ENCODE results near the gene TBC1D8. TPM values are rescaled to one million over a fixed set of nuclear protein-coding genes. Genes with fewer than 3 reads are reported as not detected.

The TBC1D8 gene
- total and polyA plus RNA-seq, 2 donors (not counting 1 experiment from before 2014, with no cell fraction given) = 1.7 to 15.7 TPM

GRCh38 chr2:101113441-101114267 lies 37.5 kb downstream of the TBC1D8 start:
- no peaks in the 10 kb centered on the region for H3K27me3 ChIP-seq (replicated peaks in 1 of 4; ENCODE audit: control extremely low read depth in 1 of 4, control insufficient read depth in 3 of 4, insufficient read depth in 4 of 4, low read length in 3 of 4)
- peaks cover 16% of the 10 kb centered on the region for H3K4me1 Mint-ChIP-seq
- H3K27ac ChIP-seq (ENCODE audit: low read length in 2 of 2) = no peak overlapping the region
- 85% methylated on average over 2 of the region's 10 CpGs for WGBS (ENCODE audit: insufficient coverage)
- no peaks in the 10 kb centered on the region for H4K20me1 ChIP-seq (ENCODE audit: control insufficient read depth, insufficient read depth, low read length, poor library complexity, severe bottlenecking)
- POLR2A ChIA-PET = no interaction called here
- intact Hi-C loops (cut with micrococcal nuclease) = no loop called here
- H2AFZ ChIP-seq (ENCODE audit: insufficient read depth, low read depth, low read length, poor library complexity, severe bottlenecking) = no peak overlapping the region
- DNase-seq (no peak), ATAC-seq (ENCODE audit: low read depth) (no peak)
- peaks cover 5% of the 10 kb centered on the region for H3K27me3 Mint-ChIP-seq
- CTCF ChIA-PET = interaction anchor here (1.4 kb wide), 1 partner anchor 91 kb away, joined by 4 read pairs; no protein-coding TSS in a partner anchor
- H3K4me2 ChIP-seq (replicated peaks; ENCODE audit: low read depth, low read length, poor library complexity, severe bottlenecking) = no peak overlapping the region
- TF ChIP-seq EZH2 (IDR thresholded peaks at IDR 0.05; ENCODE audit: borderline replicate concordance, insufficient read depth, low read depth, low read length, poor library complexity, severe bottlenecking) = no peak
- no peak for TF ChIP-seq CTCF (IDR thresholded peaks at IDR 0.05)
- H3K36me3 ChIP-seq (replicated peaks in 1 of 2; ENCODE audit: control extremely low read depth in 1 of 2, control insufficient read depth in 1 of 2, extremely low read depth in 1 of 2, insufficient read depth in 2 of 2, low read length in 1 of 2) = no peaks in the 10 kb centered on the region
- no peaks in the 10 kb centered on the region for H3K9me3 Mint-ChIP-seq (ENCODE audit: insufficient read depth)
- H3K79me2 ChIP-seq (ENCODE audit: control insufficient read depth, insufficient read depth, low read length) = no peaks in the 10 kb centered on the region
- H3K4me1 ChIP-seq (ENCODE audit: control insufficient read depth in 2 of 2, insufficient read depth in 2 of 2, low read length in 2 of 2) = peaks cover 5% of the 10 kb centered on the region in 2 donors
- H3K9ac ChIP-seq (ENCODE audit: low read length) = no peak overlapping the region
- no peak overlapping the region for H3K4me3 Mint-ChIP-seq
- no peak overlapping the region for H3K27ac Mint-ChIP-seq
- no peak overlapping the region for H3K4me3 ChIP-seq (ENCODE audit: control extremely low read depth in 1 of 5, extremely low read depth in 1 of 5, insufficient read depth in 1 of 5, low read depth in 2 of 5, low read length in 4 of 5)
- peaks cover 0 to 2% (median 0%) of the 10 kb centered on the region in 3 donors for H3K9me3 ChIP-seq (ENCODE audit: control extremely low read depth in 1 of 3, control insufficient read depth in 2 of 3, insufficient read depth in 1 of 3, low read length in 2 of 3)

GRCh38 chr2:101112772-101113157 lies 38.4 kb downstream of the TBC1D8 start:
- no peak overlapping the region for H3K4me3 Mint-ChIP-seq
- H3K4me2 ChIP-seq (replicated peaks; ENCODE audit: low read depth, low read length, poor library complexity, severe bottlenecking) = no peak overlapping the region
- no peak for ATAC-seq (ENCODE audit: low read depth)
- CTCF ChIA-PET = no interaction called here
- H3K4me3 ChIP-seq (ENCODE audit: control extremely low read depth in 1 of 5, extremely low read depth in 1 of 5, insufficient read depth in 1 of 5, low read depth in 2 of 5, low read length in 4 of 5) = no peak overlapping the region
- H3K4me1 ChIP-seq (ENCODE audit: control insufficient read depth in 2 of 2, insufficient read depth in 2 of 2, low read length in 2 of 2) = peaks cover 5% of the 10 kb centered on the region in 2 donors
- H3K9me3 Mint-ChIP-seq (ENCODE audit: insufficient read depth) = no peaks in the 10 kb centered on the region
- peaks cover 16% of the 10 kb centered on the region for H3K4me1 Mint-ChIP-seq
- no peak overlapping the region for H3K27ac Mint-ChIP-seq
- no peaks in the 10 kb centered on the region for H3K36me3 ChIP-seq (replicated peaks in 1 of 2; ENCODE audit: control extremely low read depth in 1 of 2, control insufficient read depth in 1 of 2, extremely low read depth in 1 of 2, insufficient read depth in 2 of 2, low read length in 1 of 2)
- H3K79me2 ChIP-seq (ENCODE audit: control insufficient read depth, insufficient read depth, low read length) = no peaks in the 10 kb centered on the region
- 49% methylated on average over 6 of the region's 6 CpGs for WGBS (ENCODE audit: insufficient coverage)
- H3K9me3 ChIP-seq (ENCODE audit: control extremely low read depth in 1 of 3, control insufficient read depth in 2 of 3, insufficient read depth in 1 of 3, low read length in 2 of 3) = no peaks in the 10 kb centered on the region
- no peak overlapping the region for H3K9ac ChIP-seq (ENCODE audit: low read length)
- no peaks in the 10 kb centered on the region for H4K20me1 ChIP-seq (ENCODE audit: control insufficient read depth, insufficient read depth, low read length, poor library complexity, severe bottlenecking)
- H3K27me3 ChIP-seq (replicated peaks in 1 of 4; ENCODE audit: control extremely low read depth in 1 of 4, control insufficient read depth in 3 of 4, insufficient read depth in 4 of 4, low read length in 3 of 4) = no peaks in the 10 kb centered on the region
- H3K27ac ChIP-seq (ENCODE audit: low read length in 2 of 2) = no peak overlapping the region
- H3K27me3 Mint-ChIP-seq = peaks cover 5% of the 10 kb centered on the region
- H2AFZ ChIP-seq (ENCODE audit: insufficient read depth, low read depth, low read length, poor library complexity, severe bottlenecking) = no peak overlapping the region
- intact Hi-C loops (cut with micrococcal nuclease) = no loop called here
- DNase-seq = no peak
- POLR2A ChIA-PET = no interaction called here
- TF ChIP-seq CTCF (IDR thresholded peaks at IDR 0.05) = no peak
- TF ChIP-seq EZH2 (IDR thresholded peaks at IDR 0.05; ENCODE audit: borderline replicate concordance, insufficient read depth, low read depth, low read length, poor library complexity, severe bottlenecking) = no peak

Measured in B cell (primary cell).